Measurements from ENCODE around the gene SMPD3. TPM values are rescaled to one million over a fixed set of nuclear protein-coding genes. Genes with fewer than 3 reads are reported as not detected.

SMPD3 gene
- total and polyA plus RNA-seq, 2 of the 8 experiments (the other 6 are each of a cell fraction or from before 2014, with no cell fraction given): 0.39 to 1.3 TPM

DNA sequence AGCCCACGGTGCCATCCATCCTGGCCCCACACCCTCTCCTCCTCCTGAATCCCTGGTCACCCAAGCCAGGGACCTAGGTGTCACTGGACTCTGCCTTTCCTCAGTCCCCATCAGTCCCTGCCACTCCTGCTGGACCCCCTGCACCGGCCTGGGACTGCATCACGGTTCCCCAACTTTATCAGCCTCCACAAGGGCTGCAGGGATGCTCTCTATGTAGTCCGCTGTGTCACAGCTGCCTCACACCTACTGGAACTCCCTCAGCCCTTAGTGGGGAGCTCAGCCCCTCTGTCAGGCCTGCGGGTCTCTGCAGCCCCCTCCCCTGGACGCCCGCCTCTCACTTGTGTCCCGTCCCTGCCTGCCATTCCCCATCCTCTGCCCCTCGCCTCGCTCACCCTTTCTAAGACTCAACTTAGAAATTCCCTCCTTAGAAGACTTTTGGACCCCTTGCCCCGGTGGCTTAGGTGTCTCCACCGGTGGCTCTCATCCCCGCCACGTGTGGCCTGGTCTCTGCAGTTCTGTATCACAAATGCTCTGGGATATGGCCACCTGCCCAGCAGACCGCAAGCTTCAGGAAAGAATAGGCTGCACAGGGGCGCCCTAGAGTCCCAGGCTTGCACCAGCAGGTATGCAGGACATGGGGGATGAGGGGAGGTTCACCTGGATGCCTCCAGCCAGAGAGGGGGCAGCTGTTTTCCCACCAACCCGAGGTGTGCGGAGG, 74.6 kb downstream of the SMPD3 start (continued):
- TF ChIP-seq ZNF274 (IDR thresholded peaks at IDR 0.05; ENCODE audit: borderline replicate concordance, extremely low read depth, low read length): no peak
